T follicular helper cell (primary cell): ENCODE measurements around the gene PDRG1.
"Not testable (repeated sequence)": the region's sequence is repeated elsewhere in the genome, so short reads cannot be mapped to it uniquely, and the experiment has no call there.

Experiments
- DNase-seq: peaks from one replicate; pipeline ENCODE4 v3.0.0-alpha.2; 2020; ENCODE audit warnings: low read depth

The PDRG1 gene

DNA sequence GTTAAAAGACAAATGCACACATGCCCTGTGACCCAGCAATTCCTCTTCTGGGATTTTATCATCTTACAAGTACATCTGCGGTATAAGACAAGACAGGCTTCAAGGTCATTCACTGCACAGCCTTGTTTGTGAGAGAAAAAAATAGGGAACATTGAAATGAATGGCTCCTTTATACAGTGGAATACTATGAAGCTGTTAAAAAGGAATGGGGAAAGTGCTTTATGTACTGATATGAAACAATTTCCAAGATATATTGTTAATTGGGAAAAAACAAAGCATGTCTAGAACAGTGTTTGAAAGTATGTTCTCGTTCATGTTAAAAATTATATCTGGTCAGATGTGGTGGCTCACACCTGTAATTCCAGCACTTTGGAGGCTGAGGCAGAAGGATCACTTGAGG, 25.4 kb downstream of the PDRG1 start:
- no peak for DNase-seq

GRCh38 chr20:31925631-31926030, 26.2 kb downstream of the PDRG1 start:
- no peak for DNase-seq

GRCh38 chr20:31924561-31924960, 27.3 kb downstream of the PDRG1 start:
- no peak for DNase-seq

DNA sequence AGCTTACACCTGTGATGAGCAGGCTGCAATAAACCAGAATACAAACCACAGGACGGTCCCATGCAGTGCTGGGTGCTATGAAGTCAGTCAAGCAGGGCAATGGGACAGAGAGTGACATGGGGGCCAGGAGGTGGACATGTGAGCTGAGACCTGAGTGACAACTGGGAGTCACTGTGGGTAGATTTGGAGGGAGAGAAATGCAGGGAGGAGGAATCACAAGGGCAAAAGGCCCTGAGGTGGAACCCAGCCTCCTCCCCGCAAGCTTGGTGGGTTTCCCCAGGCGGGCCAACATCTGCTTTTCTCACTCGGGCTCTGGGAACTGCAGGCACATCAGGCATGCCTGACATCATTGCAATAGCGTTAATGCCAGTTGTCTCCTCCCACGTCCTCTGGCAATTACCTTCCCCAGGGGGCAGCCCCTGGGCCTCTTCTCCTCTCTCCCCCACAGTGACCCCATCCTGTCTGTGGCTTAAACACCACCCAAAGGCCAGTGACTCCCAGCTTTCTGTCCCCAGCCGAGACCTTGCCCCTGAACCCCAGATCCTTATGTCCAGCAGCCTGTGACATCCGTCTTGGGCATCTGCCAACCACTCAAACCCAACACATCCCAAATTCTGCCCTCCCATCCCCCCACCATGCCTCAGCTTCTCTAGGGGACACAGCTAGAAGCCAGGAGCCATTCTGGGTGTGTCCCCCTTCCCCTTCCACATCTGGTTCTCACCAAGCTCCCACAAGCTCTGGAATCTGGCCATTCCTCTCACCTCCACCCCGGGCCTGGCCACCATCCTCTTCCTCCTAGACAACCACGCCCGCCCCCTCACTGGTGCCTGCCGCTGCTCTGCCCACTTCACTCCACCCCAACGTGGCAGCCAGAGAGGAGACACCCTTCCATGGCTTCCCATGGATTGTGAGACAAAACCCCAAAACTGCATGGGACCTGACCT, 28.2 kb downstream of the PDRG1 start:
- no peak for DNase-seq

DNA sequence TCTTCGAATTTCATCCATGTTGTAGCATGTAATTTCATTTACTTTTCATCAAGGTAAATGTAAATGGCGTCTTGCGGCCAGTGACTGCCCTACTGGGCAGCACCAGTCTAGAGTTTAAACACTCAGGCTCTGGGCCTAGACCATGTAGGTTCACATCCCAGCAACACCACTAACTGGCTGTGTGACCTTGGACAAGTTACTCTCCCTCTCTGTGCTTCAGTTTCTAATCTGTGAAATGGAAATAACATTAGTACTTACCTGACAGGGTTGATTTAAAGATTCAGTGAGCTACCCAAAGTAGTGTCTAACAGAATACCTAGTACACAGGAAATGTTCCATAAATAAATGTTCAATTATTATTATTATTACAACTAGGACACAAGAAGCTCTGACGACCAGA, 29.3 kb downstream of the PDRG1 start:
- no peak for DNase-seq

DNA sequence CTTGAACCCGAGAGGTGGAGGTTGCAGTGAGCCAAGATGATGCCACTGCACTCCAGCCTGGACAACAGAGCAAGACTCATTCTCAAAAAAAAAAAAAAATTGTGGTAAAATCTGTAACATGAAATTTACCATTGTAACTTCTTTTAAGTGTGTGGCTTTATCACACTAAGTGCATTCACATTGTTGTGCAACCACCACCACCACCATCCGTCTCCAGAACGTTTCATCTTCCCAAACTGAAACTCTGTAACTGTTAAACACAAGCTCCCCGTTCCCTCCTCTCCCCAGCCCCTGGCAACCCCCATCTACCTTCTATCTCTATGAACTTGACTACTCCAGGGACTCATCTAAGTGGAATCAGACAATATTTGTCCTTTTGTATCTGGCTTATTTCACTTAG, 29.7 kb downstream of the PDRG1 start:
- DNase-seq = no peak

- not testable (repeated sequence) for DNase-seq
Observed at GRCh38 chr20:31921480-31921879, 30.4 kb downstream of the PDRG1 start.

DNA sequence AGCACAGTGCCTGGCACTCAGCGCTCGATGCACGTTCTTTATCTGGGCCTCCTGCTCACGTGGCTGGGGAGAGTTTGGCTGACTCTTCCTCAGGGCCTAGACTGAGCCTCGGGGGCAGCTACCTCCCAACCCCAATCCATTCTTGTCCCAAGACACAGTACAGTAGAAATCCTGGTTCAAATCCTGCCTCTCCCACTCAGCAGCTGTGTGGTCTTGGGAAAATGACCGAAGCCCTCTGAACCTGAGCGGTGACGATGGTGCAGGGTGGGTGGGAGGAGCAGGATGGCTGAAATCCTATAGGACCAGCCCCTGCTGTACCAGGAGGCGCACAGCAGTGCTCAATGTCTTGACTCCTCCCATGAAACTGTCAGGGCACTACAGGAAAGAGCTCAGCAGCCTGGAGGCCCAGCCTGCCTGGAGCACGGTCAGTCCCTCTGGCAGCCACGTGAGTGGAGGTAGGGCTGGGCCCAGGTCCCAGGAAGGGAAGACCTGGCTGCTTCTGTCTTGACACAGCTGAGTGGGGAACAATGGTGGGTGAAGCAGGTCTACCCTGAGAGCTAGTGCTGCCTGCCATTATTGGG, 31.5 kb downstream of the PDRG1 start:
- no peak for DNase-seq

- no peak for DNase-seq
Observed at GRCh38 chr20:31919410-31920155, 32.3 kb downstream of the PDRG1 start.

DNA sequence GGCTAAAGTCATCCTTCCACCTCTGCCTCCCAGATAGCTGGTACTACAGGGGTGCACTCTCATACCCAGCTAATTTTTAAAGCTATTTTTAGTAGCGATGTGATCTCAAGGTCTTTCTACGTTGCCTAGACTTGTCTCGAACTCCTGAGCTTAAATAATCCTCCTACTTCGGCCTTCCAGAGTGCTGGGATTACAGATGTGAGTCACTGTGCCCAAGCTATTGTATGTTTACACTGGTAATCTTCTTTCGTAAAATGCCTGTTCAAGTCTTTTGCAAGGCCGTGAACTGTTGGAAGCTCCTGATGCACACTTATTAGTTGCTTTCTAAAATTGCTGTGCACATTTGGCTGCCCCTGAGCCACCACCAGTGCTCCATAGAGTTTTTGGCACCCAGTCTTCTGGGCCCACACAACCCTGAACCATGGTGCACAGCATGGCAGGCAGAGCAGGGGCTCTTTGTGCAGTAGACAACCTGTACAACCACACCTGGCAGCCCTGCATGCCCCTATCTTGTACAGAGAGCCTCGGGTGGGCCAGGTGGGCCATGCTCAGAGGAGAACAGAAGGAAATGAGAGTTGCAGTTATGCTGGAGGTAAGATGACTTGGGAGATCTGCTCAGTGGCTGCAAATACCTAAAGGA, 33.3 kb downstream of the PDRG1 start:
- DNase-seq = no peak

- not testable (repeated sequence) for DNase-seq
Observed at GRCh38 chr20:31917962-31918412, 33.9 kb downstream of the PDRG1 start.

DNA sequence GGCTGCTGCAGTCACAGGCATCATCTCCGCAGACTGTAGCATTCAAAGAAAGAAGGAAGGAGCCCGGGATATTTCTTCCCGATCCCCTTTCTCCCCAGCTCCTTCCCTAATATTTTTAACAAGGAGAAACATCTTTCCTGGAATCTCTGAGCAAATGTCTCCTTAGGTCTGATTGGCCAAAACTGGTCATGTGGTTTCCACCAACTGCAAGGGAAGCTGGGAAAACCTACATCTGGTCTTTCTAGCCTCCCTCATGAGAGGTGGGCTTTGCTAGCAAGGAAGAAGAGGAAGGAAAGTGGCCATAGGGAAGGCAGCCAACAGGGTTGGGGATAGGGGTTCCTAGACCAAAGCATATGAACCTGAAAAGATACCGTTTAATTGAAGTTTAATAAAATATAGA, 35.1 kb downstream of the PDRG1 start:
- DNase-seq = no peak

GRCh38 chr20:31915491-31916280, 36.2 kb downstream of the PDRG1 start:
- DNase-seq = no peak

GRCh38 chr20:31914170-31914569, 37.7 kb downstream of the PDRG1 start:
- DNase-seq = no peak

- no peak for DNase-seq
Observed at GRCh38 chr20:31913431-31914157, 38.3 kb downstream of the PDRG1 start.

DNA sequence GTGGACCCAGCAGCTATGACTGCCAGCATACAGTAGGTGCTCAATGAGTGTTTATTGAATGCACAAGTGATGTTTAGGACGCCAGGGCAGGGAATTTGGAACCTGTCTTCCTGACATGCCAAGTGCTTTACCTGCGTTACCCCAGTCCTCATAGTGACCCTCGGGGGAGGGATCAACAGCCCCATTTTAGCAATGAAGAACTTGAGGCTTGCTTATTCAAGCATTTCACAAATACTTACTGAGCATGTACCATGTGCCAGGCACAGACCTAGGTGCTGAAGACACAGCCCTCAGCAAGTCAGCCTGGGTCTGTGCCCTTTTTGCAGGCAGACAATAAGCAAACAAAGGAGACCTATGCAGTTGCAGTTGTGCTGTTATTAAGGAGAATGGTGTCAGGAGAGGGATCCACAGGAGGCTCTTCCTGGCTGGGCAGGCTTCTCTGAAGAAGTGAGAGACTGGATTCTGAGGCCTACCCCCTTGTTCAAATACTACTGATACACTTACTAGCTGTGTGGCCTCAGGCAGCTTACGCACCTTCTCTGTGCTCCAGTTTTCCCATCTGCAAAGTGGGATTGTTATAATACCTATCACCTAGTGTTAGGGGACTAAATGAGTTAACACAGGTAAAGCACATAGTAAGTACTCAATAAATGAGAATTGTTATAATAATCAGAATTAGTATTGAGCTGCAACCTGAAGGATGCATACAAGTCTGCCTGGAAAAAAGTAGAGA, 41.6 kb downstream of the PDRG1 start:
- no peak for DNase-seq

DNA sequence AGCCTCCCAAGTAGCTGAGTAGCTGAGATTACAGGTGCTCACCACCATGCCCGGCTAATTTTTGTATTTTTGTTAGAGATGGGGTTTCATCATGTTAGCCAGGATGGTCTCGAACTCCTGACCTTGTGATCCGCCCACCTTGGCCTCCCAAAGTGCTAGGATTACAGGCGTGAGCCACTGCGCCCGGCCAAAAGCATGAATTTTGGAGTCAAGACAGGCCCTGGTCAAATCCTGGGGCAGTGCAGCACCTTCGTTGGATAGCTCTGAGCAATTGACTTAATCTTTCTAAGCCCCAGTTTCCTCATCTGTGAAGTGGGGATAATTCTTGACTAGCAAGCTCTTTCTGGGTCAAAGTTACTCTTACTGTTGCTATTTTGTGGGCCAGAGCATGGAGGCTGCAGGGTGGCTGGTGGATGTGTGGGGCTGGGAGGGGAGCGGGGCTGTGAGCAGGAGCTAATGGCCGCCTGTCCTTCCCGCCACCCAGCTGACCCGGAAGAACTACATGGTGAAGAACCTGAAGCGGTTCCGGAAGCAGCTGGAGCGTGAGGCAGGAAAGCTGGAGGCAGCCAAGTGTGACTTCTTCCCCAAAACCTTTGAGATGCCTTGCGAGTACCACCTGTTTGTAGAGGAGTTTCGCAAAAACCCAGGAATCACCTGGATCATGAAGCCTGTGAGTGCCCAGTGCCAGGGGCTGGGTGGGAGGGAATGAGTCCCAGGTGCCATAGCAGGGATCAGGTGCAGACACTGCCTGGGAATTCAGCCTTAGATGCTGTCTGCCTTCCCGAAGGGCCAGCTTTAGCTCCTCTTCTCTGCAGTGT, 42.4 kb downstream of the PDRG1 start:
- DNase-seq = no peak

DNA sequence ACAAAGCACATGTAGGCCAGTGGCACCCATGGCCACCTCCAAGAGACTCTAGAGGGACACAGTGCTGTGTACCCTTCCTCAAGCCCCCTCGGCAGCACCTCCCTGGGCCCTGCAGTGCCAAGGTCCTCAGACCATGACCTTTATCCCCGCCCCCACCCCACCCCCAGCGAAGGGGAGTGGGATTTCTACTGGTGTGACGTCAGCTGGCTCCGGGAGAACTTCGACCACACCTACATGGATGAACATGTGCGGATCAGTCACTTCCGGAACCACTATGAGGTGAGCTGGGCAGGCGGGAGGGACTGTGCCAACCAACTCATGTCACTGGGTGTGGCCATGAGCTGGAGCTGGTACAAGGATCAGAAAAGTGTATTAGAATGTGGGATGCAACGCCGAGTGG, 43.4 kb downstream of the PDRG1 start:
- no peak for DNase-seq

- DNase-seq = no peak
Observed at GRCh38 chr20:31908016-31908415, 43.8 kb downstream of the PDRG1 start.
